H9 (cell line): ENCODE measurements around the gene TNS2. TPM values are rescaled to one million over a fixed set of nuclear protein-coding genes. Genes with fewer than 3 reads are reported as not detected.
A peak's percentile ranks its signal among the peaks of the same experiment; 100 is the strongest.

Experiments used
- DNase-seq: peaks from one replicate; pipeline ENCODE4 v3.0.0-alpha.2; 2017
- H2AFZ ChIP-seq: one replicate; pipeline ENCODE4 v1.6.1; 2013; ENCODE audit warnings: mild to moderate bottlenecking, low read length, control low read depth, moderate library complexity
- H2AK5ac ChIP-seq: 2 replicates; pipeline ENCODE4 v1.6.1; 2013; ENCODE audit warnings: low read length, control low read depth, mixed read lengths; ENCODE audit not compliant: insufficient read length
- H2BK120ac ChIP-seq: one replicate; pipeline ENCODE4 v1.6.1; 2013; ENCODE audit warnings: low read depth, mild to moderate bottlenecking, low read length, control low read depth, inconsistent platforms; ENCODE audit not compliant: poor library complexity, severe bottlenecking
- H2BK12ac ChIP-seq: 2 replicates; pipeline ENCODE4 v1.6.1; 2013; ENCODE audit warnings: low read length, control low read depth, mixed read lengths, low read depth; ENCODE audit not compliant: insufficient read length
- H2BK15ac ChIP-seq: 2 replicates; pipeline ENCODE4 v1.6.1; 2013; ENCODE audit warnings: low read depth, low read length, control low read depth
- H2BK20ac ChIP-seq: one replicate; pipeline ENCODE4 v1.6.1; 2013; ENCODE audit warnings: low read depth, mild to moderate bottlenecking, low read length, control low read depth, inconsistent platforms; ENCODE audit not compliant: poor library complexity, severe bottlenecking
- H2BK5ac ChIP-seq: 2 replicates; pipeline ENCODE4 v1.6.1; 2013; ENCODE audit warnings: low read length, control low read depth, mixed read lengths; ENCODE audit not compliant: insufficient read length
- H3K14ac ChIP-seq: 2 replicates; pipeline ENCODE4 v1.6.1; 2013; ENCODE audit warnings: low read length, control low read depth; ENCODE audit not compliant: insufficient read depth
- H3K18ac ChIP-seq: 2 replicates; pipeline ENCODE4 v1.6.1; 2013; ENCODE audit warnings: low read depth, mild to moderate bottlenecking, mixed read lengths, low read length, control low read depth; ENCODE audit not compliant: insufficient read length
- H3K23ac ChIP-seq: 2 replicates; pipeline ENCODE4 v1.6.1; 2013; ENCODE audit warnings: low read length, control low read depth, mixed read lengths, low read depth; ENCODE audit not compliant: insufficient read length
- H3K23me2 ChIP-seq: 2 replicates; pipeline ENCODE4 v1.6.1; 2013; ENCODE audit warnings: low read depth, mild to moderate bottlenecking, mixed read lengths, low read length, control low read depth; ENCODE audit not compliant: insufficient read length, poor library complexity, severe bottlenecking
- H3K27ac ChIP-seq: 2 replicates; pipeline ENCODE4 v1.5.1; 2013; ENCODE audit warnings: low read length, control low read depth, mixed read lengths, low read depth; ENCODE audit not compliant: insufficient read length
- H3K27me3 ChIP-seq: 2 replicates; pipeline ENCODE4 v1.6.1; 2013; ENCODE audit warnings: low read length, control low read depth, inconsistent platforms; ENCODE audit not compliant: insufficient read depth
- H3K4ac ChIP-seq: 2 replicates; pipeline ENCODE4 v1.6.1; 2013; ENCODE audit warnings: low read depth, mild to moderate bottlenecking, control low read depth, inconsistent platforms, low read length, moderate library complexity
- H3K4me1 ChIP-seq: 2 replicates; pipeline ENCODE4 v1.6.1; 2013; ENCODE audit warnings: low read length, control low read depth, inconsistent platforms; ENCODE audit not compliant: insufficient read depth
- H3K4me2 ChIP-seq: 2 replicates; pipeline ENCODE4 v1.6.1; 2013; ENCODE audit warnings: low read length, control low read depth, mixed read lengths; ENCODE audit not compliant: insufficient read length, insufficient read depth
- H3K56ac ChIP-seq: 2 replicates; pipeline ENCODE4 v1.6.1; 2013; ENCODE audit warnings: low read depth, mild to moderate bottlenecking, mixed read lengths, low read length, control low read depth; ENCODE audit not compliant: insufficient read length
- H3K79me1 ChIP-seq: 2 replicates; pipeline ENCODE4 v1.6.1; 2013; ENCODE audit warnings: low read depth, mild to moderate bottlenecking, moderate library complexity, low read length, control low read depth, inconsistent platforms; ENCODE audit not compliant: insufficient read depth, poor library complexity, severe bottlenecking
- H3K79me2 ChIP-seq: 2 replicates; pipeline ENCODE4 v1.6.1; 2013; ENCODE audit warnings: low read length, control low read depth, inconsistent platforms; ENCODE audit not compliant: insufficient read depth
- H3K9ac ChIP-seq: 2 replicates; pipeline ENCODE4 v1.6.1; 2013; ENCODE audit warnings: low read length, control low read depth, mixed read lengths; ENCODE audit not compliant: insufficient read length; ENCODE audit errors: extremely low read depth
- H3K9me3 ChIP-seq: one replicate; pipeline ENCODE4 v1.6.1; 2013; ENCODE audit warnings: low read depth, low read length, inconsistent platforms; ENCODE audit not compliant: control insufficient read depth
- H3T11ph ChIP-seq: one replicate; pipeline ENCODE4 v1.6.1; 2013; ENCODE audit warnings: mild to moderate bottlenecking, low read length, control low read depth, inconsistent platforms
- H4K20me1 ChIP-seq: one replicate; pipeline ENCODE4 v1.6.1; 2013; ENCODE audit not compliant: control insufficient read depth, insufficient read length, insufficient read depth
- H4K5ac ChIP-seq: 2 replicates; pipeline ENCODE4 v1.6.1; 2013; ENCODE audit warnings: low read depth, mild to moderate bottlenecking, mixed read lengths, low read length, control low read depth; ENCODE audit not compliant: insufficient read length
- H4K8ac ChIP-seq: replicated peaks from 2 replicates; pipeline ENCODE4 v1.6.1; 2013; ENCODE audit warnings: low read length, control low read depth, mixed read lengths, low read depth; ENCODE audit not compliant: insufficient read length
- H4K91ac ChIP-seq: 2 replicates; pipeline ENCODE4 v1.6.1; 2013; ENCODE audit warnings: low read depth, mild to moderate bottlenecking, moderate library complexity, mixed read lengths, low read length, control low read depth; ENCODE audit not compliant: insufficient read length
- H3K27ac Mint-ChIP-seq, 3 experiments: 2 replicates in 2 of 3; 3 replicates in 1 of 3; pipeline ENCODE4 v1.8.0; 2020 to 2021; ENCODE audit warnings: mixed read lengths in 3 of 3, mild to moderate bottlenecking in 1 of 3, moderate library complexity in 1 of 3
- H3K27me3 Mint-ChIP-seq: 2 replicates; pipeline ENCODE4 v1.8.0; 2021; ENCODE audit warnings: low read depth, mild to moderate bottlenecking, moderate library complexity, mixed read lengths
- H3K36me3 Mint-ChIP-seq, 3 experiments: 2 replicates in 2 of 3; 3 replicates in 1 of 3; pipeline ENCODE4 v1.8.0; 2020 to 2021; ENCODE audit warnings: low read depth in 3 of 3, mixed read lengths in 3 of 3; ENCODE audit not compliant: insufficient read depth in 1 of 3
- H3K4me1 Mint-ChIP-seq, 2 experiments: 2 replicates each; pipeline ENCODE4 v1.8.0; 2020; ENCODE audit warnings: mixed read lengths in 2 of 2
- H3K4me3 Mint-ChIP-seq, 2 experiments: 2 replicates in 1 of 2; 3 replicates in 1 of 2; pipeline ENCODE4 v1.8.0; 2020 to 2021; ENCODE audit warnings: mild to moderate bottlenecking in 2 of 2, mixed read lengths in 2 of 2, moderate library complexity in 1 of 2
- H3K9me3 Mint-ChIP-seq, 2 experiments: 2 replicates in 1 of 2; 3 replicates in 1 of 2; pipeline ENCODE4 v1.8.0; 2020; ENCODE audit warnings: mild to moderate bottlenecking in 2 of 2, mixed read lengths in 2 of 2, moderate library complexity in 1 of 2
- CTCF ChIP-seq: fragments of 200-600 bp; sonication (generic); conservative IDR thresholded peaks from 3 replicates; pipeline ENCODE4 v1.8.0; 2021; ENCODE audit warnings: antibody characterized with exemption, mild to moderate bottlenecking
- whole genome bisulfite sequencing: extraction: QIAGEN DNeasy Blood & Tissue Kit; methylation state at CpG from one replicate; pipeline ENCODE4 v1.1.7; 2013; ENCODE audit warnings: missing lambda C conversion rate, low lambda C conversion rate, mixed read lengths; ENCODE audit not compliant: insufficient read length; ENCODE audit errors: extremely low coverage; 5-methylcytosine and 5-hydroxymethylcytosine counted together
- total RNA-seq: library from RNA; stranded (reverse); gene quantifications from 2 replicates; pipeline ENCODE4 v1.2.1, GENCODE V29; 2021

The TNS2 gene
- total RNA-seq, 1 experiment from 2014 or later, result 4.5 TPM

GRCh38 chr12:53054112-53054878 lies 4.4 kb downstream of the TNS2 start:
- Histone ChIP-seq H3K9me3 (no peaks in the 10 kb centered on the region), H4K20me1 (no peaks in the 10 kb centered on the region), H2AFZ (no peak overlapping the region), H3K27ac (no peak overlapping the region), H2BK12ac (no peak overlapping the region), H3K18ac (peak overlapping the region; percentile 88), H4K8ac (no peak overlapping the region), H3K4me2 (peak overlapping the region; percentile 55), H2BK5ac (no peak overlapping the region), H4K5ac (no peak overlapping the region), H2AK5ac (no peak overlapping the region), H2BK15ac (no peak overlapping the region), H3K23ac (no peak overlapping the region), H3K14ac (peak overlapping the region; percentile 86), H3K4ac (no peak overlapping the region), H3K79me2 (no peaks in the 10 kb centered on the region; the same call in 1 of the 2 replicates), H3K9ac (no peak overlapping the region), H3K27me3 (no peaks in the 10 kb centered on the region), H3K56ac (no peak overlapping the region), H3K79me1 (no peaks in the 10 kb centered on the region), H2BK20ac (no peak overlapping the region), H4K91ac (no peak overlapping the region), H3K23me2 (peaks cover 3% of the 10 kb centered on the region), H3K4me1 (peaks cover 17% of the 10 kb centered on the region; the same call in 1 of the 2 replicates), H2BK120ac (no peak overlapping the region), H3T11ph (no peak overlapping the region)
- peak; percentile 99 for DNase-seq
- Mint-ChIP-seq H3K4me3 (peak overlapping the region; percentile 89 to 96), H3K27me3 (peaks cover 34% of the 10 kb centered on the region), H3K4me1 (peaks cover 27 to 33% of the 10 kb centered on the region in 2 experiments), H3K27ac (peak overlapping the region; percentile 94 to 98 (median 97); a peak in 6 of 7 replicates), H3K9me3 (no peaks in the 10 kb centered on the region), H3K36me3 (peaks cover 6 to 8% (median 7%) of the 10 kb centered on the region in 3 experiments; a peak in 5 of 7 replicates)
- no peak for TF ChIP-seq CTCF
- no CpG with 5 or more reads among the region's 48 CpGs for WGBS
